HepG2 (cell line): Measurements from ENCODE around the gene PAPPA. TPM values are rescaled to one million over a fixed set of nuclear protein-coding genes. Genes with fewer than 3 reads are reported as not detected.
A peak's percentile ranks its signal among the peaks of the same experiment; 100 is the strongest.

Source experiments
- ATAC-seq: fragments of 200-7000 bp; cut with Tn5 transposase; 3 replicates; pipeline ENCODE4 v1.9.1; 2020; ENCODE audit warnings: mild to moderate bottlenecking, moderate library complexity
- BruUV-seq: library from RNA; stranded (reverse); fragments of 400-500 nt; replicated peaks from 2 replicates; lab custom pipeline; 2021; lab: Mats Ljungman, UMichigan
- CTCF ChIA-PET: fragments of 300-600 bp; formaldehyde crosslinking; extraction: SDS; loops from one replicate; lab custom pipeline; 2021; ENCODE audit warnings: low total read pairs, inconsistent platforms, low intra/inter-chr PET ratio; lab: Yijun Ruan, JAX
- POLR2A ChIA-PET: fragments of 350-600 bp; sonication (Branson Sonifier 250); formaldehyde crosslinking; loops from one replicate; lab custom pipeline; 2020; ENCODE audit warnings: antibody characterized with exemption, inconsistent platforms; lab: Yijun Ruan, JAX
- DNase-seq: peaks from one replicate; pipeline ENCODE4 v3.0.0-alpha.2; 2015; ENCODE audit warnings: low spot score
- FAIRE-seq: peaks from 3 replicates; lab custom pipeline; 2011; peaks lifted over from hg19 to GRCh38; lab: Jason Lieb, UNC
- H2AFZ ChIP-seq: one replicate; pipeline ENCODE4 v1.6.1; 2011; ENCODE audit warnings: low read length, inconsistent platforms
- H3K27ac ChIP-seq: fragments of 300-600 bp; 3 replicates; pipeline ENCODE4 v1.8.0; 2011; ENCODE audit warnings: mixed run types, mild to moderate bottlenecking, mixed read lengths, low read length, inconsistent platforms; ENCODE audit not compliant: insufficient read depth; ENCODE audit errors: extremely low read length
- H3K27me3 ChIP-seq, 2 experiments: fragments of 200-600 bp in 1 of 2; 2 replicates in 1 of 2; 3 replicates in 1 of 2; pipeline versions ENCODE4 v1.6.0 to v1.8.0; 2011; ENCODE audit warnings: low read length in 2 of 2, mild to moderate bottlenecking in 2 of 2, moderate library complexity in 2 of 2, inconsistent platforms in 1 of 2; ENCODE audit not compliant: insufficient read depth in 2 of 2, control insufficient read depth in 1 of 2
- H3K36me3 ChIP-seq, 2 experiments: fragments of 200-600 bp in 1 of 2; replicated peaks in 1 of 2; 2 replicates in 1 of 2; 3 replicates in 1 of 2; pipeline versions ENCODE4 v1.5.1 to v1.8.0; 2011; ENCODE audit warnings: low read length in 2 of 2, inconsistent platforms in 1 of 2; ENCODE audit not compliant: insufficient read depth in 2 of 2, control insufficient read depth in 1 of 2
- H3K4me1 ChIP-seq: 2 replicates; pipeline ENCODE4 v1.5.1; 2012; ENCODE audit warnings: low read length, inconsistent platforms; ENCODE audit not compliant: insufficient read depth
- H3K4me2 ChIP-seq: 2 replicates; pipeline ENCODE4 v1.6.0; 2011; ENCODE audit warnings: low read depth, low read length, inconsistent platforms
- H3K4me3 ChIP-seq, 3 experiments: fragments of 200-600 bp in 1 of 3; sonication (generic), shearing (Covaris generic) in 1 of 3; replicated peaks in 1 of 3; 2 replicates each; pipeline ENCODE4 v1.5.1; 2011 to 2016; ENCODE audit warnings: low read length in 3 of 3, inconsistent platforms in 2 of 3, low read depth in 2 of 3, mild to moderate bottlenecking in 2 of 3, control low read depth in 1 of 3, mixed read lengths in 1 of 3; ENCODE audit not compliant: insufficient read depth in 1 of 3
- H3K79me2 ChIP-seq: one replicate; pipeline ENCODE4 v1.6.1; 2011; ENCODE audit warnings: low read length, inconsistent platforms; ENCODE audit not compliant: insufficient read depth
- H3K9ac ChIP-seq: 2 replicates; pipeline ENCODE4 v1.6.0; 2011; ENCODE audit warnings: mild to moderate bottlenecking, low read depth, low read length, inconsistent platforms; ENCODE audit not compliant: insufficient read depth
- H3K9me3 ChIP-seq: 2 replicates; pipeline ENCODE4 v1.5.1; 2012; ENCODE audit warnings: mild to moderate bottlenecking, low read length
- H4K20me1 ChIP-seq: 2 replicates; pipeline ENCODE4 v1.6.0; 2011; ENCODE audit warnings: inconsistent platforms, mild to moderate bottlenecking, low read length, moderate library complexity; ENCODE audit not compliant: insufficient read depth
- JDP2 ChIP-seq: sonication (generic); formaldehyde crosslinking; IDR thresholded peaks from 2 replicates; pipeline ENCODE4 v1.8.1; 2022; ENCODE audit warnings: missing genetic modification reagents, borderline replicate concordance
- PTBP1 ChIP-seq: fragments of 200-400 bp; formaldehyde crosslinking; IDR thresholded peaks from 2 replicates; pipeline ENCODE4 v1.6.1; 2018; ENCODE audit warnings: low read length, low read depth; ENCODE audit not compliant: poor library complexity, severe bottlenecking
- ZNF335 ChIP-seq: sonication (generic); formaldehyde crosslinking; IDR thresholded peaks from 2 replicates; pipeline ENCODE4 v1.4.0; 2020; ENCODE audit warnings: missing genetic modification reagents
- ZNF670 ChIP-seq: sonication (generic); formaldehyde crosslinking; IDR thresholded peaks from 2 replicates; pipeline ENCODE4 v1.8.0; 2022; ENCODE audit warnings: mild to moderate bottlenecking, missing genetic modification reagents, borderline replicate concordance
- ZNF800 ChIP-seq: sonication (generic); formaldehyde crosslinking; IDR thresholded peaks from 2 replicates; pipeline ENCODE4 v1.4.0; 2020; ENCODE audit warnings: missing genetic modification reagents
- ZSCAN25 ChIP-seq: sonication (generic); formaldehyde crosslinking; IDR thresholded peaks from 2 replicates; pipeline ENCODE4 v1.8.0; 2022; ENCODE audit warnings: mild to moderate bottlenecking, missing genetic modification reagents
- WGBS: methylation state at CpG from one replicate; pipeline ENCODE4 v1.1.6; 2017; ENCODE audit warnings: low lambda C conversion rate; 5-methylcytosine and 5-hydroxymethylcytosine counted together
- in situ Hi-C: cut with HindIII; loops from 2 replicates; pipeline ENCODE4 v1.10.0; 2017; ENCODE audit warnings: low pct_unique_long_range_greater_than_20kb; ENCODE audit not compliant: extremely low pct_ligation_motif_present
- intact Hi-C: fragments of 100-400 bp; cut with micrococcal nuclease; formaldehyde crosslinking; loops from one replicate; pipeline ENCODE4 v1.10.0; 2022; ENCODE audit not compliant: unreplicated experiment
- polyA plus RNA-seq, 8 experiments: library from polyadenylated mRNA; depleted of rRNA in 3 of 8; stranded (reverse) in 7 of 8; unstranded in 1 of 8; fragments of >200 nt; fragmentation: Illumina TruSeq in 4 of 8; extraction: Trizol in 4 of 8; gene quantifications; 2 replicates each; pipeline versions ENCODE4 v1.2.1 to v1.2.3, GENCODE V29; 2011 to 2016; ENCODE audit warnings: low read depth in 4 of 8, missing spikeins in 1 of 8, mixed read lengths in 1 of 8; ENCODE audit not compliant: insufficient read depth in 1 of 8
- total RNA-seq, 5 experiments: library from RNA; depleted of rRNA; stranded (reverse); fragments of >200 nt; fragmentation: Illumina TruSeq; extraction: Trizol; gene quantifications; 2 replicates each; pipeline ENCODE4 v1.2.3, GENCODE V29; 2016; ENCODE audit warnings: low read depth in 1 of 5

PAPPA gene
- total and polyA plus RNA-seq, 2 of the 13 experiments (the other 11 are each of a cell fraction or from before 2014, with no cell fraction given): 0.09 to 0.11 TPM

- no peak overlapping the region for H3K4me3 ChIP-seq
- no peaks in the 10 kb centered on the region for H3K9me3 ChIP-seq
- TF ChIP-seq PTBP1 (no peak), ZSCAN25 (no peak), ZNF335 (CRISPR knock-in tag) (no peak), ZNF670 (CRISPR knock-in tag) (no peak)
- FAIRE-seq: no peak
- H2AFZ ChIP-seq: no peak overlapping the region
- ChIA-PET POLR2A (no interaction called here), CTCF (no interaction called here)
- BruUV-seq: no TSS peak
- no peak overlapping the region for H3K9ac ChIP-seq
- intact Hi-C loops: loop anchor here (10.0 kb wide), 1 partner anchor 128 kb away; no protein-coding TSS in a partner anchor
- ATAC-seq: peak; percentile 56
- peaks cover 1 to 31% of the 10 kb centered on the region in 2 experiments; a peak in 4 of 5 replicates for H3K27me3 ChIP-seq
- H3K4me1 ChIP-seq: peaks cover 56% of the 10 kb centered on the region
- H3K79me2 ChIP-seq: no peaks in the 10 kb centered on the region
- H4K20me1 ChIP-seq: no peaks in the 10 kb centered on the region
- 7% methylated on average over 2 of the region's 2 CpGs for WGBS
- no peak for DNase-seq
- H3K36me3 ChIP-seq: no peaks in the 10 kb centered on the region
- in situ Hi-C loops: loop anchor here (25.0 kb wide), 1 partner anchor 225 kb away; no protein-coding TSS in a partner anchor
- H3K27ac ChIP-seq: no peak overlapping the region
- H3K4me2 ChIP-seq: peak overlapping the region; percentile 30; the same call in 1 of the 2 replicates
Observed at GRCh38 chr9:116337015-116337414, 183.4 kb downstream of the PAPPA start.

DNA sequence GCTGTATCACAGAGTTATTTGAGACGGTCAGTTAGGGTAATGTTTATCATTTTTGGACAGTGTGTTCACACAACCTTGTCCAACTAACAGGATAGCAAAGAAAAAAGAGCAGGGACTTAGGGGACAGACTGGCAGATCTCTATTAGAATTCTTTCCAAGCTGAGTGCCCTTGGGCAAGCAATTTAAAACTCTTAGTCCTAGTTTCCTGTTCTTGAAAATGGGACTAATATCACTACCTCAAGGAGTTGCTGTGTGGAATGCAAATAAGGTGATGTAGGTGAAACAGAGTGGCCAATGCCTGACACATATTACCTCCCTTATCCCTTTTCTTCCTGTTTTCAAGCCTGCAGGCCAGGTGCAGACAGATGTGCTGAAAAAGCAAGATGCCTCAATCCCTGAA lies 186.7 kb downstream of the PAPPA start:
- no peak overlapping the region for H3K4me3 ChIP-seq
- no peak overlapping the region for H3K4me2 ChIP-seq
- no peak for ATAC-seq
- no peaks in the 10 kb centered on the region for H4K20me1 ChIP-seq
- TF ChIP-seq JDP2 (CRISPR knock-in tag) (no peak), ZNF800 (CRISPR knock-in tag) (no peak)
- TF ChIP-seq, all 625 proteins: peak for 0
- CTCF ChIA-PET: no interaction called here
- Histone ChIP-seq H3K27ac (no peak overlapping the region), H3K79me2 (no peaks in the 10 kb centered on the region), H3K9me3 (no peaks in the 10 kb centered on the region), H3K36me3 (no peaks in the 10 kb centered on the region), H2AFZ (no peak overlapping the region), H3K9ac (no peak overlapping the region), H3K4me1 (peaks cover 54% of the 10 kb centered on the region), H3K27me3 (peaks cover 1 to 19% of the 10 kb centered on the region in 2 experiments; a peak in 4 of 5 replicates)
- intact Hi-C loops: no loop called here
- in situ Hi-C loops: loop anchor here (25.0 kb wide), 1 partner anchor 222 kb away; no protein-coding TSS in a partner anchor
- no peak for FAIRE-seq
- BruUV-seq: no TSS peak
- POLR2A ChIA-PET: no interaction called here
- WGBS: 16% methylated on average over 1 of the region's 1 CpG
- DNase-seq: no peak
